GM18508 (cell line): ENCODE measurements around the gene SETBP1.
A peak's percentile ranks its signal among the peaks of the same experiment; 100 is the strongest.

Source experiments
- ATAC-seq: cut with Tn5 transposase; IDR thresholded peaks from one replicate; pipeline ENCODE4 v1.9.1; 2021; ENCODE audit warnings: moderate number of reproducible peaks; ENCODE audit not compliant: insufficient read depth, unreplicated experiment

Gene SETBP1

GRCh38 chr18:44748582-44748981 lies 67.9 kb downstream of the SETBP1 start:
- ATAC-seq, result no peak

GRCh38 chr18:44750774-44751173 lies 70.1 kb downstream of the SETBP1 start:
- ATAC-seq, result no peak

GRCh38 chr18:44754567-44754966 lies 73.9 kb downstream of the SETBP1 start:
- no peak for ATAC-seq

- ATAC-seq, result peak; percentile 94
These were observed 78.4 kb downstream of the SETBP1 start for GRCh38 chr18:44758861-44759631.

GRCh38 chr18:44759925-44760342 lies 79.2 kb downstream of the SETBP1 start:
- ATAC-seq, result peak; percentile 32

DNA sequence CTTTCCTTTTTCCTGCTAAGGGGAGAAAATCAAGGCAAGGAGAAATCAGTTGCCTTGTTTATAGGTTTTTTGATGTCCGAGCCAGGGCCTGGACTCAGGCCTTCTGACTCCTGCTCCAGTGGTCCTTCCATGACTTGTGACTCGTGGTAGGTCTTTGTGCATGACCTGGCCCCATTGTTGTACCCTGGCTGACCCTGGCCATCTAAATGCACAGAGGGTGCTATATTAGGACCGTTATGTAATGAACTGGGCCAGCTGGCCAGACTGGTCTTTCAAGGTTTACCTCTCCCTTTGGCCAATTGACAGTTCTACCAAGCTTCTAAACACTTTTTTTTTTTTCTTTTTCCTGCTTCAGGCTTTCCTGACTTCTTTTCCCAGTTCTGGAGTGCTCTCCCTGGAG lies 81.1 kb downstream of the SETBP1 start:
- ATAC-seq, result no peak

- no peak for ATAC-seq
These were observed 82.6 kb downstream of the SETBP1 start for GRCh38 chr18:44763327-44763726.

- no peak for ATAC-seq
These were observed 84.2 kb downstream of the SETBP1 start for GRCh38 chr18:44764863-44765262.

DNA sequence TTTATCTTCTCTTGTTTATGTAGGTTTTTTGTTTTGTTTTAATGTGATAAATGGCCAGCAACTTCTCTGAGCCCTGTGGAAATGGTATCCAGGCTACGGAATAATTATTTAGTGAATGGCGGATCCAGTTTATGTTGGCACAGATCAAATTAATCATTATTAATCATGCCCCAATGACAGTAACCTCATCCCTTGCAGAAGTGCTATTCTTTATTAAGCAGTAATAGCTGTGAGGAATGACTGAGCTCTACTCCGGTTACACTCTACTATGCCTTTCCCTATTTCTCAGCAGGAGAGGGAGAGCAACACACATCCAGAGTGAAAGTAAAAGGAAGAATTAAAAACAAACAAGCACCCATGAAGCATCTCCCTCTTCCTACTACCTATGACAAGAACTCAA lies 84.8 kb downstream of the SETBP1 start:
- ATAC-seq, result no peak

DNA sequence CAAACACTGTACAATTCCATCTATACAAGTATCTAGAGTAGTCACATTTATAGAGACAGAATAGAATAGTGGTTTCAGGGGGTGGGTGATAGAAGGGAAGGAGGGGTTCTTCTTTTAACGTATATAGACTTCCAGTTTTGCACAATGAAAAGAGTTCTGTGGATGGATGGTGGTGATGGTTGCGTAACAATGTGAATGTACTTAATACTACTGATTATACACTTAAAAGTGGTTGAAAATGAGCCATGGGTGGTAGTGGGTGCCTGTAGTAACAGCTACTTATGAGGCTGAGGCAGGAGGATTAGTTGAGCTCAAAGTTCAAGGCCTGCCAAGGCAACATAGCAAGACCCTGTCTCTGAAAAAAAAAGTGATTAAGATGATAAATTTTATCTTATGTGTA lies 85.8 kb downstream of the SETBP1 start:
- ATAC-seq, result no peak

DNA sequence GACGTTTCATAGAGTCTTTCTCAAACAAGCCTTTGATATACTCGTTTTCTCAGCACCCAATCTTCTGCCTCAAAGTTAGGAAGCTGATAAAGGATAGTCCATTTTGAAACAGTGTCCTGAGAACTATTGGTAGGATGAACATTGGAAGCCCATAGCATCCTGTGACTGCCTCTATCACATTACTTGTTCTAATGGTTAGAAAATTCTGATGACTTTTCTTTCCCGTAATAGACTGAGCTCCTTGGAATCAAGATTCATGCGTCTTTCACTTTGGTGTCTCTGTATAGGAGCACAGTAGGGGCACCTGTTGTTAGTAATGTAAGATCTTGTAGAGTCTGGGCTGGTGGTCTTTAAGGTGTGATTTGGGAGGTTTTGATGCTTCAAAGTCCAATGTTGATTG lies 87.1 kb downstream of the SETBP1 start:
- no peak for ATAC-seq

DNA sequence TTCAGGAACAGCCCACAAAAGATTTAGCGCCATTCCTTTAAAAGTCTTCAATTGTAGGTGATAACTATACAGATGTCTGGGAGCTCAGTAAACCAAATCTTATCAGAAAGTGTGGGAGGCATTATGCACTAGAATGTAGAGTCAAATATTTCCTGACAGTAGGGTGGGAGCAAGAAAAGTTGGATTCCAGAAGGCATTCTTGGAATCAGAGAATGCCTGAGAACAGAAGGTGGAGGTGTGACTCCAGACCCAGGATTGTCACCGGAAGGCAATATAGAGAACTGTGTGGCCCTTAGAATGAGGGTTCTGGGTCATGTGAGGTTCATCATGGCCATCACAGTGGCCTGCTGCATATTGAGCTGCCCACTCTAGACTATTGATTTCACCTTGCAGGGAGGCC lies 90.0 kb downstream of the SETBP1 start:
- no peak for ATAC-seq

DNA sequence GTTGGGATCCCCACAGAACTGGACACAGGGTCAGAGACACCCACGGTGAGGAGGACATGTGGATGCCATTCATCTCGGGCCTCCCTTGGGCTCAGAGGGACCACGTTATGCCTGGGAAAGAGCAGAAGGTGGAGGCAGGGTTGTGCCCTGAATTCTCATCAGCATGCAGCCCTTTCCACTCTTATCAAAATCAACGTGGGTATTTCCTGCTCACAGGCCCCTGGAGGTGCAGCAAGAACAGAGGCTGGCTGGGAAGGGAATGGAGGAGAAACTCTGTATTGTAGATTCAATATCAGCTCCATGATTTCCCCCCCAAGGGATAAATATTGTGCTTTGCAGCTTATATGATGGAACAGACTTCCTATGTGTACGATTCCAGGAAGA lies 90.9 kb downstream of the SETBP1 start:
- ATAC-seq, result no peak

DNA sequence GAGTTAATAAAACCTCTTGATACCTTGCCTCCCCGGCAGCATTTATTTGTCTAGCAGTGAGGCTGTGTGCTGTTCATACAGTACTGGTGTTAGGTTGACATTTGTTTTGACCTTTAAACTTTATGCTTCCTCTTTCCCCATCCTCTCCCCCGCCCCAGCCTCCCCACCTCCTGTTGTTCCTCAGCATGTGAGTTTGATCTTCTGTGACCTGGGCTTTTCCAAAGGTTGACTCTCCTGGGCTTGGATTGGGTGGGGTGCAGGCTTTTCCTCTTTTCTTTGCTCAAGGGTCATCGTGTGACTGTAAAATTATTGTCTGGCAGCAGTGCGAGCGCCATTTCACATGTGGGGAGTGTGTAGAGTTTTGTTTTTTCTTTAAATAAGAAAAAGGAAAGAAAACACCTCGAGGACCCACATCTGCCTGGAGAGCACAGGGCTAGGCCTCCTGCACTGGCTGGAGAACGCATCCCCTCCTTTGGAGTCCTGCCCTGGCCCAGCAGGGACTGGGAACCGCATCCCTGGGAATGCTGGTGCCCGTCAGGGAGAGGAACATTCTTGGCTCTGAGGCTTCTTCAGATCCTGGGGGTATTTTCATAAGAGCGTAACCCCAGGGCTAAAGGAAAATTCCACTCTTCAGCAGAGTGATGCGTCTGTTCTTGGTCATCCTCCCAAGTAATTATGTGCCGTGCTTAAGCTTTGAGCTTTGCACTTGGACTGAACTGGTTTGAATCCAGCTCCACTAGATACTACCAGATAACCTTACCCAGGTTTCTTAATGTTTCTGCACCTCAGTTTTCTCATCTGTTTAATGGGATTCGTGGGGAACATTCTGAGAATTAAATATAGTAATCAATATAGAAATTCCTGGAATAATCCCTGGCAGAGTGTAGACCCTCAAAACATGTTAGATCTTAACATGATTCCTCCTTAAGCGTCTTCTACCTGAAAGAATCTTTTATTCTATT lies 91.5 kb downstream of the SETBP1 start:
- no peak for ATAC-seq

- no peak for ATAC-seq
These were observed 93.0 kb downstream of the SETBP1 start for GRCh38 chr18:44773640-44774155.

DNA sequence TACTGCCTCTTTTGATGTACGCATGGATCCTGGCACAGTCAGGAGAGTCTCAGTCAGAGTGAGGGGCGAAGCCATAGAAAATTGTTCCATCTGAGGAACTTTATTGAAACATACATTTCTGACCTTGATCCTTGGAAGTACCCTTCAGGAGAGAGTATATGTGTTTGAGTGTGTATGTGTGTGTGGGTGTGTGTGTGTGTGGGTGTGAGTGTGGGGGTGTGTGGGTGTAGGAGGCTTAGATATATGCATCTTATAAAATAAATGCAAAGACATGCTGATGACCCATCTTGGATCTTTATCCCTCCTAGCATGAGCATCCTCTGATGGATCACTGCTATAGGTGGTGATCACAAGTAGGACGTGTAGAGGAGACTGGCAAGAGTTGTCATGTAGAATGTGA lies 93.5 kb downstream of the SETBP1 start:
- ATAC-seq, result no peak

GRCh38 chr18:44777457-44778192 lies 96.9 kb downstream of the SETBP1 start:
- ATAC-seq, result no peak

DNA sequence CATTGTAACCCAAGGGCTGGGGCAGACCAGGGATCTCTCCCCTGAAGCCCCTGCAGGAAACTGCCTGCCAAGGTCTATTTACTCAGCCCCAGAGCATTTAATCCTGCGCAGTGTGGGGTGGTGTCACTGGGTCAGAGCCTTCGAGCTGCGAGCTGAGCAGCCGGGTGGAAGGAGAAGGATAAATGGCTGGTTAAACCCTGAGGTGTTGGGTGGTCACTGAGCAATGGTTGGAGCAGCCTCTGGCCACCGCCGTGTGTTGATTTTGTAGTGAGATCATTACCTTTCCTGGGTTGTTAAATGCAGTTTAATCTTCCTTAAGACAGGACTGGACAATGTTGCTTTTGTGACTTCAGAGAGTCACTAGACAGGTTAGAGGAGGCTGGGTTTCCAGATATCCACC lies 98.1 kb downstream of the SETBP1 start:
- no peak for ATAC-seq

- ATAC-seq, result no peak
These were observed 99.1 kb downstream of the SETBP1 start for GRCh38 chr18:44779753-44780292.

DNA sequence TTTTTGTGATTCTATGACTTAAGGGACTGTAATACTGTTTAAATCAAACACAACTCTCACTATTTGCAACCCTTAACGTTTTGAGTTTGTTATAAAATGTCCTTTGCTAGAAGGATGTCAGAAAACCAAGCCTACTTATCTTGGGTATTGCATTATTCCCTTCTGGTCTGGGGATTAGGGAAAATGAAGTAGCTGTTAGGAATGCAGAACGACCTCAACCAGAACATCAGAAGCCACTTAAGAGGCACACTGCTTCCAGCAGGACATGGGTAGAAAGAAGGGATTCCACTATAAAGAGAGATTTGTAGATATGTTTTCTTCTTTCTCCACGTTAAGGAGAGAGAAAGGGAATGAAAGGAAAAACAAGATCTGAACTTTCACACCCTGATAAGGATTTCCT lies 101.2 kb downstream of the SETBP1 start:
- no peak for ATAC-seq
